ENCODE results near the gene S100A12. TPM values are rescaled to one million over a fixed set of nuclear protein-coding genes. Genes with fewer than 3 reads are reported as not detected.
"Not testable (repeated sequence)": the region's sequence is repeated elsewhere in the genome, so short reads cannot be mapped to it uniquely, and the experiment has no call there.

Gene S100A12
- total and polyA plus RNA-seq, 3 experiments from 2014 or later, result not detected

GRCh38 chr1:153348511-153349362 is 26.7 kb downstream of the S100A12 start, which contains the start of gene PGLYRP4:
TSS of gene PGLYRP4 (minus strand) at chr1:153348841. CDS start at chr1:153347932, 909 bp downstream.
- H3K27ac Mint-ChIP-seq, result no peak within 1 kb of the TSS
- H3K4me3 ChIP-seq (ENCODE audit: low read length), result no peak within 1 kb of the TSS
- peaks cover 29% of the 10 kb centered on the region for H3K4me1 ChIP-seq (ENCODE audit: insufficient read depth, low read length)
- no peaks in the 10 kb centered on the region for H3K27me3 ChIP-seq (ENCODE audit: insufficient read depth, low read length, poor library complexity, severe bottlenecking)
- DNase-seq, result no peak
- no peak within 1 kb of the TSS for H3K4me3 Mint-ChIP-seq
- H3K4me1 Mint-ChIP-seq, result peaks cover 21 to 30% (median 24%) of the 10 kb centered on the region in 3 donors
- H3K27ac ChIP-seq (ENCODE audit: low read depth, low read length), result no peak within 1 kb of the TSS
- ChIA-PET POLR2A (no interaction called here), CTCF (interaction anchor here (1.1 kb wide), 1 partner anchor 146 kb away, joined by 3 read pairs; no protein-coding TSS in a partner anchor)
- H3K9me3 ChIP-seq (ENCODE audit: low read length), result no peaks in the 10 kb centered on the region
- H3K27me3 Mint-ChIP-seq, result peaks cover 28 to 65% of the 10 kb centered on the region in 2 donors
- H3K36me3 Mint-ChIP-seq, result no peaks in the 10 kb centered on the region
- no peaks in the 10 kb centered on the region for H3K36me3 ChIP-seq (ENCODE audit: insufficient read depth, low read length)
- no peaks in the 10 kb centered on the region for H3K9me3 Mint-ChIP-seq

- Histone ChIP-seq H3K4me3 (ENCODE audit: low read length) (no peak overlapping the region), H3K36me3 (ENCODE audit: insufficient read depth, low read length) (no peaks in the 10 kb centered on the region), H3K4me1 (ENCODE audit: insufficient read depth, low read length) (peaks cover 34% of the 10 kb centered on the region), H3K27ac (ENCODE audit: low read depth, low read length) (no peak overlapping the region), H3K27me3 (ENCODE audit: insufficient read depth, low read length, poor library complexity, severe bottlenecking) (no peaks in the 10 kb centered on the region), H3K9me3 (ENCODE audit: low read length) (no peaks in the 10 kb centered on the region)
- Mint-ChIP-seq H3K27ac (no peak overlapping the region), H3K36me3 (no peaks in the 10 kb centered on the region), H3K9me3 (no peaks in the 10 kb centered on the region), H3K4me1 (peaks cover 21 to 34% (median 24%) of the 10 kb centered on the region in 3 donors), H3K4me3 (no peak overlapping the region), H3K27me3 (peaks cover 27 to 65% of the 10 kb centered on the region in 2 donors)
- POLR2A ChIA-PET, result no interaction called here
- no peak for DNase-seq
- CTCF ChIA-PET, result no interaction called here
These were observed 27.6 kb downstream of the S100A12 start for GRCh38 chr1:153347856-153348255.

GRCh38 chr1:153347049-153347448 is 28.4 kb downstream of the S100A12 start:
- H3K36me3 ChIP-seq (ENCODE audit: insufficient read depth, low read length); H3K27ac Mint-ChIP-seq; H3K27ac ChIP-seq (ENCODE audit: low read depth, low read length); H3K36me3 Mint-ChIP-seq; H3K9me3 Mint-ChIP-seq; H3K4me3 ChIP-seq (ENCODE audit: low read length); H3K9me3 ChIP-seq (ENCODE audit: low read length); CTCF ChIA-PET; H3K4me3 Mint-ChIP-seq; H3K27me3 ChIP-seq (ENCODE audit: insufficient read depth, low read length, poor library complexity, severe bottlenecking); POLR2A ChIA-PET; DNase-seq: not testable (repeated sequence)
- peaks cover 34% of the 10 kb centered on the region for H3K4me1 ChIP-seq (ENCODE audit: insufficient read depth, low read length)
- Mint-ChIP-seq H3K27me3 (peaks cover 28 to 70% of the 10 kb centered on the region in 2 donors), H3K4me1 (peaks cover 21 to 39% (median 24%) of the 10 kb centered on the region in 3 donors)

GRCh38 chr1:153346077-153346723 is 29.2 kb downstream of the S100A12 start:
- DNase-seq, result no peak
- Mint-ChIP-seq H3K27me3 (peaks cover 30 to 70% of the 10 kb centered on the region in 2 donors), H3K4me3 (peak overlapping the region in 5 of 7 donors; percentile 23 to 61 (median 45)), H3K9me3 (no peaks in the 10 kb centered on the region), H3K4me1 (peaks cover 21 to 39% (median 24%) of the 10 kb centered on the region in 3 donors), H3K27ac (peak overlapping the region in 3 of 8 donors; percentile 2 to 69 (median 13)), H3K36me3 (no peaks in the 10 kb centered on the region)
- POLR2A ChIA-PET, result no interaction called here
- Histone ChIP-seq H3K27ac (ENCODE audit: low read depth, low read length) (no peak overlapping the region), H3K36me3 (ENCODE audit: insufficient read depth, low read length) (no peaks in the 10 kb centered on the region), H3K4me3 (ENCODE audit: low read length) (no peak overlapping the region), H3K9me3 (ENCODE audit: low read length) (no peaks in the 10 kb centered on the region), H3K4me1 (ENCODE audit: insufficient read depth, low read length) (peaks cover 34% of the 10 kb centered on the region), H3K27me3 (ENCODE audit: insufficient read depth, low read length, poor library complexity, severe bottlenecking) (no peaks in the 10 kb centered on the region)
- CTCF ChIA-PET, result interaction anchor here (1.0 kb wide), 1 partner anchor 149 kb away, joined by 4 read pairs; no protein-coding TSS in a partner anchor

GRCh38 chr1:153345187-153346076 is 30.0 kb downstream of the S100A12 start:
- Mint-ChIP-seq H3K9me3 (no peaks in the 10 kb centered on the region), H3K4me3 (peak overlapping the region in 6 of 7 donors; percentile 21 to 84 (median 53)), H3K4me1 (peaks cover 24 to 41% (median 24%) of the 10 kb centered on the region in 3 donors), H3K27me3 (peaks cover 32 to 69% of the 10 kb centered on the region in 2 donors), H3K27ac (peak overlapping the region in 4 of 8 donors; percentile 2 to 55 (median 41)), H3K36me3 (no peaks in the 10 kb centered on the region)
- H3K9me3 ChIP-seq (ENCODE audit: low read length), result no peaks in the 10 kb centered on the region
- POLR2A ChIA-PET, result no interaction called here
- CTCF ChIA-PET, result interaction anchor here (1.0 kb wide), 1 partner anchor 149 kb away, joined by 4 read pairs; no protein-coding TSS in a partner anchor
- H3K27me3 ChIP-seq (ENCODE audit: insufficient read depth, low read length, poor library complexity, severe bottlenecking), result no peaks in the 10 kb centered on the region
- DNase-seq, result no peak
- no peaks in the 10 kb centered on the region for H3K36me3 ChIP-seq (ENCODE audit: insufficient read depth, low read length)
- H3K4me1 ChIP-seq (ENCODE audit: insufficient read depth, low read length), result peaks cover 37% of the 10 kb centered on the region
- no peak overlapping the region for H3K27ac ChIP-seq (ENCODE audit: low read depth, low read length)
- H3K4me3 ChIP-seq (ENCODE audit: low read length), result no peak overlapping the region

- peaks cover 45% of the 10 kb centered on the region for H3K4me1 ChIP-seq (ENCODE audit: insufficient read depth, low read length)
- Mint-ChIP-seq H3K4me3 (peak overlapping the region in 1 of 7 donors; percentile 49), H3K27me3 (peaks cover 27 to 63% of the 10 kb centered on the region in 2 donors)
These were observed 30.7 kb downstream of the S100A12 start for GRCh38 chr1:153344718-153345025.

GRCh38 chr1:153343811-153344717 is 31.4 kb downstream of the S100A12 start:
- Histone ChIP-seq H3K36me3 (ENCODE audit: insufficient read depth, low read length) (no peaks in the 10 kb centered on the region), H3K4me1 (ENCODE audit: insufficient read depth, low read length) (peaks cover 48% of the 10 kb centered on the region), H3K27ac (ENCODE audit: low read depth, low read length) (peak overlapping the region; percentile 62), H3K9me3 (ENCODE audit: low read length) (no peaks in the 10 kb centered on the region), H3K4me3 (ENCODE audit: low read length) (no peak overlapping the region), H3K27me3 (ENCODE audit: insufficient read depth, low read length, poor library complexity, severe bottlenecking) (no peaks in the 10 kb centered on the region)
- no peaks in the 10 kb centered on the region for H3K9me3 Mint-ChIP-seq
- peaks cover 26 to 56% of the 10 kb centered on the region in 2 donors for H3K27me3 Mint-ChIP-seq
- no peak overlapping the region for H3K27ac Mint-ChIP-seq
- CTCF ChIA-PET, result interaction anchor here (1.7 kb wide), 1 partner anchor 9 kb away, joined by 7 read pairs; no protein-coding TSS in a partner anchor
- H3K4me1 Mint-ChIP-seq, result peaks cover 30 to 55% (median 35%) of the 10 kb centered on the region in 3 donors
- H3K36me3 Mint-ChIP-seq, result no peaks in the 10 kb centered on the region
- POLR2A ChIA-PET, result no interaction called here
- DNase-seq, result no peak
- peak overlapping the region in 1 of 7 donors; percentile 49 for H3K4me3 Mint-ChIP-seq

More at GRCh38 chr1:153344718-153345025, 30.7 kb downstream of the S100A12 start:
- CTCF ChIA-PET, result no interaction called here
- no peaks in the 10 kb centered on the region for H3K9me3 ChIP-seq (ENCODE audit: low read length)
- Mint-ChIP-seq H3K4me1 (peaks cover 30 to 49% (median 31%) of the 10 kb centered on the region in 3 donors), H3K27ac (no peak overlapping the region), H3K9me3 (no peaks in the 10 kb centered on the region), H3K36me3 (no peaks in the 10 kb centered on the region)
- no peaks in the 10 kb centered on the region for H3K36me3 ChIP-seq (ENCODE audit: insufficient read depth, low read length)
- H3K4me3 ChIP-seq (ENCODE audit: low read length), result no peak overlapping the region
- no peaks in the 10 kb centered on the region for H3K27me3 ChIP-seq (ENCODE audit: insufficient read depth, low read length, poor library complexity, severe bottlenecking)
- POLR2A ChIA-PET, result no interaction called here
- peak overlapping the region; percentile 62 for H3K27ac ChIP-seq (ENCODE audit: low read depth, low read length)
- no peak for DNase-seq

Measured in CD8-positive, alpha-beta memory T cell (primary cell).